Epithelial cell of esophagus (primary cell): ENCODE measurements around the gene TOMM40L.

Experiments used
- DNase-seq: peaks from one replicate; pipeline ENCODE4 v3.0.0; 2010; ENCODE audit warnings: low read depth
- H3K4me3 ChIP-seq: 2 replicates; pipeline ENCODE4 v1.5.1; 2011; ENCODE audit warnings: mild to moderate bottlenecking, low read length, control low read depth
- CTCF ChIP-seq: IDR thresholded peaks from 2 replicates; pipeline ENCODE4 v1.5.1; 2011; ENCODE audit warnings: low read depth, mild to moderate bottlenecking, low read length, control low read depth, inconsistent platforms; ENCODE audit not compliant: insufficient read depth; ENCODE audit errors: missing control alignments

TOMM40L gene

GRCh38 chr1:161197560-161198193 lies 28.2 kb upstream of the TOMM40L start:
- DNase-seq, result no peak
- TF ChIP-seq CTCF, result no peak
- no peak overlapping the region for H3K4me3 ChIP-seq

GRCh38 chr1:161198194-161198896 lies 27.5 kb upstream of the TOMM40L start:
- no peak for TF ChIP-seq CTCF

GRCh38 chr1:161198897-161199431 lies 26.9 kb upstream of the TOMM40L start, which contains the start of gene ADAMTS4:
TSS of gene ADAMTS4 (minus strand) at chr1:161199054. CDS start at chr1:161198627, 427 bp downstream.
- H3K4me3 ChIP-seq, result no peak within 1 kb of the TSS
- no peak for TF ChIP-seq CTCF
- DNase-seq, result no peak

More at GRCh38 chr1:161198194-161198896, 27.5 kb upstream of the TOMM40L start:
- no peak for DNase-seq
- no peak overlapping the region for H3K4me3 ChIP-seq

- no peak overlapping the region for H3K4me3 ChIP-seq
- no peak for TF ChIP-seq CTCF
- no peak for DNase-seq
These were observed 26.2 kb upstream of the TOMM40L start for GRCh38 chr1:161199506-161200139.

GRCh38 chr1:161200421-161200991 lies 25.4 kb upstream of the TOMM40L start:
- no peak for TF ChIP-seq CTCF
- no peak overlapping the region for H3K4me3 ChIP-seq

GRCh38 chr1:161200992-161201835 lies 24.6 kb upstream of the TOMM40L start:
- peak overlapping the region; percentile 99 for H3K4me3 ChIP-seq
- TF ChIP-seq CTCF, result no peak
- DNase-seq, result peak; percentile 49

More at GRCh38 chr1:161200421-161200991, 25.4 kb upstream of the TOMM40L start:
- DNase-seq, result no peak
